Stimulated activated CD4-positive, alpha-beta T cell treated with anti-CD3 and anti-CD28 coated beads, Interleukin-1b, Interleukin-23, amount 100 ng/mL, for 48 hours (primary cell): Measurements from ENCODE around the gene CDC14B.

Source experiments
- DNase-seq: peaks from one replicate; pipeline ENCODE4 v3.0.0-alpha.2; 2020

The CDC14B gene

DNA sequence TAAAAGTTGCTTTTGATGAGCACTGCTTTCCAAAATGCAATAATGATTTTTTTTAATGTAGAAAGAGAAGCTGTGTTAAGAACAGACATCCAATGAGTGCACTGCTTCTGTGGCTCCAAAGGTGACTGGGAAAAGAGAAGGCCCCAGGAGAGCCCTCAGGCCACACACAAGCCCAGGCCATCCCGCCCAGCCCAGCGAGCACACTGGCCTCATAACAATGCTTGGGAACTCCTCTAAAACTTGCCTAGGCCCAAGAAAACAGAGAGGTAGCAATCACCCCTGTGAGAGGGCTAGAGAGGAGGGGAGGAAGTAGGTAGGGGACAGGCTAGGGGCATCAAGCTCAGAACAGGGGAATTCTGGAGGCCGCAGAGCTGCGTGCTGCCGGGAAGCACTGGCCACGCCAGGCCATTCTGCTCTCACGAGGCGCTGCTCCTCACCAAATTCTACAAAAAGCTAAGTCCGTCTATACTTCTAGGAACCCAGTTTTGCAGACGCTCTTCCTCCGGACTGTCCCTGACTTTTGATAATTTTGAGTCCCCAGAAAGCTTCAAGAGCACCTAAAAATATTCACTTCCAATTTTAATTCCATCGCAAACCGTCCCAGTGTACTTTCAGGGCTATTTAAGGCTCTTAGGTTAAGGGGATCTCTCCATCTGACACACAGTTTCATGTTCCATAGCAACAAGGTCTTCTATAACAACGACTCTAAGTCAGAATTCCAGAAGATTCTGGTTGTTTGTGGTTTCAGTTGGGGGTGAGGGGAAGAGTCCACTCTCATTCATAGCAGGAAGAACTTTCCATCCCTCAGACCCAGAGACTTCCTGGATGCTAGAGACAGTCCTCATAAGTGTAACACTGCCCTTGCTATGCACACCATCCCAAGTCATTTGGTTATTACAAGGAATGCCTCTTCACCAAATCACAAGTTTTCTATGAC is 118.7 kb downstream of the CDC14B start:
- DNase-seq = no peak

DNA sequence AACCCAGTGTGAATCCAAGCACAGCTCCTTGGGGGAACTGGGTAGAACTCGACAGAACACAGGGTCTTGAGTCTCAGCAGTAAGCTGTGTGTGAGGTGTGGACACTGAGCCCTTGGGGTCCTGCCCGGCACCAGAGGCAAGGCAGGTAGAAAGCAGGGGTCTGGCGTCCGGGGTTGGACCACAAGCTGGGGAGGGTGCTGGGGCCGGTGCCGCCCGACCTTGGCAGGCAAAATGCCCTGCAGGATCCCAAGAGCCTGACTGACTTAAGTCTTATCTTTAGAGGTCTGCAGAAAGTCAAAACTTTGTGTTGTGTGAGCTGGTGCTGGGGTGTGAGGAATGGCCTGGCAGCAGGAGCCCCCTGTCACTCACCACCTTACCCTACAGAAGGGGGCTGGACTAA is 120.4 kb downstream of the CDC14B start:
- DNase-seq = no peak

DNA sequence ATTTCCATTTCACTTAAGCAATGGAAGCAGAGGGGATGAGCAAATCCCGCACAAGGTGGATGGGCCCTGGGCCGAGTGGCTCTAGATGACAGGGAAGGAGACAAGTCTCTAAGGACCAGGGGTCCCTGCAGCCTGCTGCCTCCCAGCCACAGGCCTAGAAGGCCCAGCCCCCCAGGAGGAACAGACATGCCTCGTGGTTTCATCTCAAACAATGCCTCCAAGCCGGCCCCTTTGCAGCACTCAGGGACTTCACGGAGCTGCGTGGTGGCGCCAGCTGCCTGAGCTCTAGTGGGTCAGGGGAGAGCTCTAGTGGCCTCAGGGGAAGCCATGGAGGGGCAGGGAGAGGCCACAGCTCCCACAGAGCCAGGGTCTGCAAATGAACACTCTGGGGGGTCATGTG is 120.8 kb downstream of the CDC14B start:
- DNase-seq = no peak

- no peak for DNase-seq
These were observed 122.6 kb downstream of the CDC14B start for GRCh38 chr9:96497117-96497399.

DNA sequence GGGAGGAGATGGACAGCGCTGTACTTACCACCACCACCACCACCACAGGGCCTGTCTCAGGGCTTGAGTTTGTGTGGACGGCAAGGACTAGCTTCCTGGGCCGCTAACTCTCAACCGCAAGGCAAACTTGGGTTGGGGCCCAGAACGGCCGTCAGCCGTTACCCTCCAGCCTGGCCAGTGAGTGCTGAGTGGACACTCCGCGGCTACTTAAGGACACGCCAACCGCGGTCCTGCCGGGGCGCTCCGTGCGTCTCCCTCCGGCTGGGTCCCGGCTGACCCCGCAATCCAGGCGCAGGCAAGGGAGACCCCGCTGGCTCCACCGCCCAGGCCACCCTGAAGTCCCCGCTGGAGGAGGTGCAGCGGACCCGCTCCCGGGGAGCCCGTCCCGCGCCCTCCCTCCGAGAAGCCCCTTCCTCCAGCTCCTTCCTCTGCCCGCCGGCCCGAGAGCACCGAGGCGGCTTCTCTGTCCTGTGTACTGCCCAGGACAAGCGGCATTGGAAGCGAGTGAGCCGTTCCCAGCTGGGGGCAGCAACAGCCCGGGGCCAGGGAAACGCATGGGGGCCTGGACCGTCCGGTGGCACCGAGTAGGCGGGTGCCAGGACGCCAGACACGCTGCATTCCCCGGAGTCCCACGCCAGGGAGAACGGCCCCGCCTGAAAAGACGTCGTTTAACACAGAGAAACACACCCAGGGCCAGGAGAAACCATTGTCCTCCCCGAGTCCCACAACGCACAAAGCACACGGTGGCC is 123.1 kb downstream of the CDC14B start:
- DNase-seq = no peak

DNA sequence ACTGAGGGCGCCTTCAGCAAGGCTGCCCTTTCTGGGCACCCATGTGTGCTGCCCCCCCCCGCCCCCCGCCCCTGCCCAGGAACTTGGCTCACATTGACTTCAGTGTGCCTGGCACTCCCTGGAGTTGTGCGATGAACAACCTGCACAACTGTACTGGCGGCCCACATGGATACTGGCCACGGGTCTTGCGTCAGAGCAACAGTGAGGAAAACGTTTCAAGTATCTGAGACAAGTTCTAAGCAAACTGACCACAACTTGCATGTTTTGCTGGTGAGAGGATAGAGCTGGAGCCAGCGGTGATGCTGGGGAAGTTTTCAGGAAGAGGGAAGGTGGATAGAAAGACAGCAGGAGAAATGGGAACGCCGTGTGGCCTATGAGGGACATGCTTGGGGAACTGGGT is 124.3 kb downstream of the CDC14B start:
- DNase-seq = no peak

GRCh38 chr9:96494215-96494800 is 125.3 kb downstream of the CDC14B start:
- DNase-seq = no peak

- DNase-seq = no peak
These were observed 125.9 kb downstream of the CDC14B start for GRCh38 chr9:96493757-96494156.

GRCh38 chr9:96492993-96493531 is 126.6 kb downstream of the CDC14B start:
- DNase-seq = no peak

DNA sequence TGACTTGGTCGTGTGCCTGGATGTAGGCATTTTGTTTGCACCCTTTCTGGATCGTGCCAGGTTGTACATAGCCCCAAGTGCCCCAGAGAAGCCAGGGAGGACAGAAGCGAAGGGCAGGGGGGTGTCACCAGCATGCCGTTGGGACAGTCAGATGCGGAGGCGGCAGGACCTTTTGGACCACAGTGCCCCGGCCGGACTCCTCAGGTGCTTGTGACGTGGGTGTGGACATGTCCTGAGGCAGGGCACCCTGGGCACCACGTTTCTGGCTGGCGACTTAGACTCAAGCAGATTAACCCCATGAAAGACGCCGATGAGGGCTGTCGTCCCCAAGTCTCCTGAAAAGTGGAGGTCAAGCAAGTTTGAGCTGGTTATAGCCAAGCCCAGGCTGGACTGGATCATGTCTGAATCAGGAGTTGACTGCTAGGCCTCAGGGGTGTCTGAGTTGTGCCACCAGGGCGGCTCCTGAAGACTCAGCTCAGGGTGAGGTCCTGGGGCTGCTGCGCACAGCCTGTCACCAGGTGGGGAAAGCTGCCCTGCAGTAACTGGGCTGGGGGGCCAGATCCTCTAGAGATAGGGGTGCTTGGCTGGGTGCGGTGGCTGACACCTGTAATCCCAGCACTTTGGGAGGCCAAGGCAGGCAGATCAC is 127.6 kb downstream of the CDC14B start:
- no peak for DNase-seq

GRCh38 chr9:96491079-96491879 is 128.4 kb downstream of the CDC14B start:
- DNase-seq = peak; percentile 55

DNA sequence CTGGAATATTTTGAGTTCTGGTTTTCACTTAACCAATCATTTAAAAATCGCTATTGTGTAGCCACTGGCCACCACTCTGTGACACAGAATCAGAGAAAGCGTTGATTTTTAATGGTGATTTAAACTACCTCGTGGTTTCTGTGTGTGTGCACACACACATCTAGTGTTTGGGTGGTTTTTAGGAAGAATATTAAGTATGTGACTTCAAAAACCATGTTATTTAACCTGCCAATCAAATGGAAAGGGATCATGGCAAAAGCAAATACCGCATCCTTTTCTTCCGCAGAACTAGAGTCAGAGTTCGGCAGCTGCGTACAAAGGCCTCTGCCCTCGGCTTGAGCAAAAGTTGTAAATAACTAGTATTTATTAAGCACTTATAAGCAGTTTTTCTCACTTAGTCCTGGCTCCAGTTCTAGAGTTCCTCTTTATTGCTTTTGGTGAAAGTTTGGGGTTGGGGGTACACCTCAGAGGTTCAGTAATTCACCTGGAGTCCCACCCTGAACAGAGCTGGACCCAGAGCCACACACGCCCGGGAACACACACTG is 129.0 kb downstream of the CDC14B start:
- DNase-seq = no peak

GRCh38 chr9:96489482-96489979 is 130.1 kb downstream of the CDC14B start:
- no peak for DNase-seq

- DNase-seq = no peak
These were observed 131.7 kb downstream of the CDC14B start for GRCh38 chr9:96487949-96488348.

DNA sequence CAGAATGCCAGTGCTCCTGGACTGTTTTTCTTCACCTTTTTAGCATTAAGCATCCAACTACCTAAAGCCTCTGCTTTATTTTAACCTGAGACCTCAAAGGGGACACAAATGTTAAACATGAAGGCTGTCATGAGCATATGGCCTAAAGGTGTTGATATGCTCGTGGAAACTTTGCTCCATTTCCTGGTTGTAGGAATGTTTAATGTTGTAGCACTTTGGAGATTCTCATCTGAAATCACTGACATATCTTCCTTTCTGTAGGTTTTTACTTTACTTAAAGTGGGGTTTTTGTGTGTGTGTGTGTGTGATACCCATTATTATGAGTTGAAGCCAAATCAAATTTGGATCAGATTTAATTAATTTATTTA is 132.6 kb downstream of the CDC14B start:
- no peak for DNase-seq

- no peak for DNase-seq
These were observed 133.1 kb downstream of the CDC14B start for GRCh38 chr9:96486386-96487028.

DNA sequence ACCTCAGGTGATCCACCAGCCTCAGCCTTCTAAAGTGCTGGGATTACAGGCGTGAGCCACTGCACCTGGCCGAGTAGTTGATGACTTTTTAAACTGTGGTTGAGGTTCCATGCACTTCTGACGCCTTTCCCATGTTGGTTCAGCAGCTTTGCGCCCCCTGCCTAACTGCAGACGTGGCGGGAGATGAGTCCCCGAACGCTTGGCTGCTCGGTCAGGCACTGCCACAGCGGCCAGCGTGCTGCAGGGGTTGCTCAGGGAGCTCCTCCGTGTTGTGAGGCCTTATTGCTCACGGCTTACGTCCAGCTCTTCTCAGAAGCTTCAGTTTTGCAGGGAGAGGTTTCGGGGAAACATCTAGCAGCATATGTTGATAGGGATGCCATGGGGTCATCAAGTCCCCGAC is 134.4 kb downstream of the CDC14B start:
- no peak for DNase-seq

- no peak for DNase-seq
These were observed 135.1 kb downstream of the CDC14B start for GRCh38 chr9:96484521-96484931.

- no peak for DNase-seq
These were observed 135.8 kb downstream of the CDC14B start for GRCh38 chr9:96483733-96484390.

GRCh38 chr9:96483197-96483596 is 136.4 kb downstream of the CDC14B start:
- DNase-seq = no peak

GRCh38 chr9:96482476-96482875 is 137.2 kb downstream of the CDC14B start:
- DNase-seq = no peak
